ENCODE measurements around the gene TSBP1. TPM values are rescaled to one million over a fixed set of nuclear protein-coding genes. Genes with fewer than 3 reads are reported as not detected.
"Not testable (repeated sequence)": the region's sequence is repeated elsewhere in the genome, so short reads cannot be mapped to it uniquely, and the experiment has no call there.

Gene TSBP1
- total and polyA plus RNA-seq, 4 experiments from 2014 or later, result not detected

DNA sequence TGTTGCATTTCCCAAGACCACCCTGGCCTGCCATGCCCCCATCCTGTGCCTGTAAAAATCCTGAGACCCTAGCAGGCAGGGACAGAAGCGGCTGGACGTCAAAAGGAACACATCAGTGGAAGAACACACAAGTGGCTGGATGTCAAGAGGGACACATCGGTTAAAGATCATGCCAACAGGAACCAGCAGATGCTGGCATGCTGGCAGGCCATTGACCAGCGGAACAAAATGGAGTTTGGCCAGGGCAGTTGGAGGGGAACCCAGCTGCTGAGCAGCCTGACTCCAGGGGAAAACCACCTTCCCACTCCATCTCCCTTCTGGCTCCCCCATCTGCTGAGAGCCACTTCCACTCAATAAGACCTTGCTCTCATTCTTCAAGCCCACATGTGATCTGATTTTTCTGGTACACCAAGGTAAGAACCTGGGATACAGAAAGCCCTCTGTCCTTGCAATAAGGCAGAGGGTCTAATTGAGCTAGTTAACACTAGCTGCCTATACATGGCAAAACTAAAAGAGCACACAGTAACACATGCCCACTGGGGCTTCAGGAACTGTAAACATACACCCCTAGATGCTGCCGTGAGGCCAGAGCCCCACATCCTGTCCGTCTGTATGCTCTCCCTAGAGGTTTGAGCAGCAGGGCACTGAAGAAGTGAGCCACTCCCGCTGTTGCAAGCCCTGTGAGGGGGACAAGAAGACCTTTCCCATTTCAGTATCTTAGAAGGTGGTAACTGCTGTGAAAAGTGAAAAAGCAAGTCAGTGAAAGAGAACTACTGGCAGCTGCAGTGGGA, 4.2 kb upstream of the TSBP1 start:
- Histone ChIP-seq H3K27me3 (ENCODE audit: insufficient read depth, low read length) (peaks cover 13% of the 10 kb centered on the region), H3K4me3 (ENCODE audit: low read length in 2 of 2) (no peak overlapping the region), H3K9me3 (ENCODE audit: control insufficient read depth in 1 of 2, low read length in 2 of 2) (no peaks in the 10 kb centered on the region), H3K27ac (ENCODE audit: low read depth, low read length) (no peak overlapping the region), H3K36me3 (ENCODE audit: insufficient read depth, low read length) (no peaks in the 10 kb centered on the region), H3K4me1 (ENCODE audit: insufficient read depth, low read length) (no peaks in the 10 kb centered on the region)
- no peaks in the 10 kb centered on the region for H3K36me3 Mint-ChIP-seq
- ChIA-PET POLR2A (ENCODE audit: partially characterized antibody) (no interaction called here), CTCF (ENCODE audit: partially characterized antibody) (no interaction called here)
- peaks cover 0 to 3% (median 0%) of the 10 kb centered on the region in 8 donors for H3K9me3 Mint-ChIP-seq
- intact Hi-C loops (cut with micrococcal nuclease), result no loop called here
- H3K4me3 Mint-ChIP-seq, result no peak overlapping the region
- no peak overlapping the region for H3K27ac Mint-ChIP-seq
- no peaks in the 10 kb centered on the region for H3K4me1 Mint-ChIP-seq
- H3K27me3 Mint-ChIP-seq, result peaks cover 20 to 21% of the 10 kb centered on the region in 2 donors
- no peak for DNase-seq

DNA sequence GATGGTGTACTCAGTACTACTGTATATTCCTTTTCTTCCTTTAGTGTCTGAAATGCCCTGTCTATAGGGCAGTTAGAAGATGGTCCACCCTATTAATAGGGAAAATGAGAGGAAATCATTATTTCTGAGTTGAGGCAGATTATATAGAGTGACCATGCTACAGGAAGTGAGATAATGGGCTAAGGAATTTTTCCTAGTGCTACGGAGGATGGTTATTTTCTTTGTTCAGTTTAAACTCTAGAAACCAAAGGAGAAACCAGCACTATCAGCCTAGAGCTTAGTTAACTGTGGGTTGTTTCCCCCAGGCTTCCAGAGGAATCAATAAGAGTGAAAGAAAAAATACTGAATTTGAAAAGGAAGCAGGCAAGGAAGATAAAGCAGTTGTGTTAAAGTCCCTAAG, 474 bp downstream of the TSBP1 start:
- no peaks in the 10 kb centered on the region for H3K4me1 ChIP-seq (ENCODE audit: insufficient read depth, low read length)
- H3K27me3 Mint-ChIP-seq, result peaks cover 27% of the 10 kb centered on the region in 2 donors
- intact Hi-C loops (cut with micrococcal nuclease), result no loop called here

DNA sequence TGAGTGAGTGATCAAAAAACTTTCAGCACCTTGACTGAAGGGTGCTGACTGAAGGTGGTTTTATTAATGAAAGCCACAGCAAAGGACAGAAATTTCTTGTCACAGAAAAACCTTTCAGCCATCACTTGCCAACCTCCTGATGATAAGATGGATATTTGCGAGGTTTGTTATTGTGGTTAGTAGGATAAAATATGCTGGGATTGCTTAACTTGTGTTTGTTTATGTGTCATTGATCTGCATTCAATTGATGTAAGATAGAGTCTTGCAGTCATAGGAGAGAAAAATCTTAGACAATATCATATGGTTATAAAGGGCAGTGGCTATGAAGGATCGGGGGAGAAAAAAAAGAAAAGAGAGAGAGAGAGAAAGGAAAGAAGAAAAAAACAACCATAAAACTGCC, 1.2 kb downstream of the TSBP1 start:
- ChIA-PET CTCF (ENCODE audit: partially characterized antibody) (interaction anchor here (0.6 kb wide), 1 partner anchor 28 kb away, joined by 3 read pairs; no protein-coding TSS in a partner anchor), POLR2A (ENCODE audit: partially characterized antibody) (no interaction called here)
- no peak overlapping the region for H3K4me3 Mint-ChIP-seq
- H3K27ac Mint-ChIP-seq, result no peak overlapping the region
- peaks cover 0 to 3% (median 0%) of the 10 kb centered on the region in 8 donors for H3K9me3 Mint-ChIP-seq
- no peaks in the 10 kb centered on the region for H3K9me3 ChIP-seq (ENCODE audit: control insufficient read depth in 1 of 2, low read length in 2 of 2)
- no peaks in the 10 kb centered on the region for H3K36me3 ChIP-seq (ENCODE audit: insufficient read depth, low read length)
- peaks cover 5% of the 10 kb centered on the region for H3K27me3 ChIP-seq (ENCODE audit: insufficient read depth, low read length)
- no peak overlapping the region for H3K27ac ChIP-seq (ENCODE audit: low read depth, low read length)
- no peaks in the 10 kb centered on the region for H3K4me1 Mint-ChIP-seq
- no peak overlapping the region for H3K4me3 ChIP-seq (ENCODE audit: low read length in 2 of 2)
- no peak for DNase-seq
- no peaks in the 10 kb centered on the region for H3K36me3 Mint-ChIP-seq
- H3K27me3 Mint-ChIP-seq, result peaks cover 30% of the 10 kb centered on the region in 2 donors
- no peaks in the 10 kb centered on the region for H3K4me1 ChIP-seq (ENCODE audit: insufficient read depth, low read length)
- intact Hi-C loops (cut with micrococcal nuclease), result no loop called here

More for the DNA sequence above, 474 bp downstream of the TSBP1 start:
- no peak overlapping the region for H3K4me3 ChIP-seq (ENCODE audit: low read length in 2 of 2)
- H3K9me3 Mint-ChIP-seq, result peaks cover 0 to 3% (median 0%) of the 10 kb centered on the region in 8 donors
- H3K4me3 Mint-ChIP-seq, result no peak overlapping the region
- no peaks in the 10 kb centered on the region for H3K9me3 ChIP-seq (ENCODE audit: control insufficient read depth in 1 of 2, low read length in 2 of 2)
- H3K36me3 ChIP-seq (ENCODE audit: insufficient read depth, low read length), result no peaks in the 10 kb centered on the region
- H3K27ac Mint-ChIP-seq, result no peak overlapping the region
- POLR2A ChIA-PET (ENCODE audit: partially characterized antibody), result no interaction called here
- H3K4me1 Mint-ChIP-seq, result no peaks in the 10 kb centered on the region
- DNase-seq, result no peak
- peaks cover 3% of the 10 kb centered on the region for H3K27me3 ChIP-seq (ENCODE audit: insufficient read depth, low read length)
- no peak overlapping the region for H3K27ac ChIP-seq (ENCODE audit: low read depth, low read length)
- CTCF ChIA-PET (ENCODE audit: partially characterized antibody), result no interaction called here
- no peaks in the 10 kb centered on the region for H3K36me3 Mint-ChIP-seq

DNA sequence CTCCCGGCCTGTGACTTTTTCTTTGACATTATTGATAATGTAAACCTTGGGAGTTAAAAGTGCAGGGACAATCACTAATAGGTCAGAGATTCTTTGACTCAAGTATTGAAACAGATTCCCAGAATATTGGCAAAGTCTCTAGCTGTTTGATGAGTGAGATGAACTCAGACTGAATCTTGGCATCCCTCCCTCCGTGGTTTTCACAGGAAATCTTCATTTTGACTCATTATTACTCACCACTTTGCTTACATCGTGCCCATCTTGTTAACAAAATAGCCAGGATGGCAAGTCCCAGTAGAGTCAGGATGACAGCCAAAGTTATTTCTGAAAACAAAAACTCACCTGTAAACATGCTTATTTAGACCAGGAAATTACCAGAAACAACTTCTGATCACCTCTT, 2.0 kb downstream of the TSBP1 start:
- no peaks in the 10 kb centered on the region for H3K36me3 ChIP-seq (ENCODE audit: insufficient read depth, low read length)
- Mint-ChIP-seq H3K27ac (no peak overlapping the region), H3K27me3 (peaks cover 30% of the 10 kb centered on the region in 2 donors), H3K9me3 (peaks cover 0 to 3% (median 0%) of the 10 kb centered on the region in 8 donors), H3K4me1 (no peaks in the 10 kb centered on the region), H3K4me3 (no peak overlapping the region), H3K36me3 (no peaks in the 10 kb centered on the region)
- H3K27me3 ChIP-seq (ENCODE audit: insufficient read depth, low read length), result peaks cover 5% of the 10 kb centered on the region
- intact Hi-C loops (cut with micrococcal nuclease), result no loop called here
- H3K9me3 ChIP-seq (ENCODE audit: control insufficient read depth in 1 of 2, low read length in 2 of 2), result no peaks in the 10 kb centered on the region
- no peak overlapping the region for H3K27ac ChIP-seq (ENCODE audit: low read depth, low read length)
- H3K4me1 ChIP-seq (ENCODE audit: insufficient read depth, low read length), result no peaks in the 10 kb centered on the region
- ChIA-PET POLR2A (ENCODE audit: partially characterized antibody) (no interaction called here), CTCF (ENCODE audit: partially characterized antibody) (no interaction called here)
- H3K4me3 ChIP-seq (ENCODE audit: low read length in 2 of 2), result no peak overlapping the region
- DNase-seq, result no peak

DNA sequence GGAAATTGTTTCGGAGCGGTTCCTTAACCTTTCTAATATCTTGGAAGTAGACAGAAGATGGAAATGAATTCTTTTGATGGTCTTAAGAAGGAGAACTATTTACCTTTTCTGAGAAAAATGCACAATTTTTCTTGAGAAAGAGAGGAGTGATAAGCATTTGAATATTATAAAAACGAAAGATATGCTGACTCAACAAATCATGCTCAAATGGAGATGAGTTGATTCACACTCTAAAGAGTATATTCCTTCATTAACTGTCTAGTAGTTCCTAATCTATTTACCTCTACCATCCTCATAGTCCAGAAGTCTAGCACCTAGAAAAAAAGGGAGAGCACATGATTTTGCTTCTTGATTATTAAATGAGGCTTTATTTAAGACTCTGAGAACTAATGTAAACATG, 4.1 kb downstream of the TSBP1 start:
- CTCF ChIA-PET (ENCODE audit: partially characterized antibody), result no interaction called here

DNA sequence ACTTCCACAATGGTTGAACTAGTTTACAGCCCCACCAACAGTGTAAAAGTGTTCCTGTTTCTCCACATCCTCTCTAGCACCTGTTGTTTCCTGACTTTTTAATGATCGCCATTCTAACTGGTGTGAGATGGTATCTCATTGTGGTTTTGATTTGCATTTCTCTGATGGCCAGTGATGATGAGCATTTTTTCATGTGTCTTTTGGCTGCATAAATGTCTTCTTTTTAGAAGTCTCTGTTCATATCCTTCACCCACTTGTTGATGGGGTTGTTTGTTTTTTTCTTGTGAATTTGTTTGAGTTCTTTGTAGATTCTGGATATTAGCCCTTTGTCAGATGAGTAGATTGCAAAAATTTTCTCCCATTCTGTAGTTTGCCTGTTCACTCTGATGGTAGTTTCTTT, 12.5 kb downstream of the TSBP1 start:
- DNase-seq; H3K27me3 Mint-ChIP-seq; H3K27ac ChIP-seq (ENCODE audit: low read depth, low read length); H3K9me3 Mint-ChIP-seq; H3K4me3 Mint-ChIP-seq; H3K4me1 ChIP-seq (ENCODE audit: insufficient read depth, low read length); H3K9me3 ChIP-seq (ENCODE audit: control insufficient read depth in 1 of 2, low read length in 2 of 2); H3K36me3 ChIP-seq (ENCODE audit: insufficient read depth, low read length); H3K27me3 ChIP-seq (ENCODE audit: insufficient read depth, low read length); H3K36me3 Mint-ChIP-seq; H3K4me1 Mint-ChIP-seq; intact Hi-C loops (cut with micrococcal nuclease); POLR2A ChIA-PET (ENCODE audit: partially characterized antibody); H3K27ac Mint-ChIP-seq; H3K4me3 ChIP-seq (ENCODE audit: low read length in 2 of 2); CTCF ChIA-PET (ENCODE audit: partially characterized antibody): not testable (repeated sequence)

More for the DNA sequence above, 4.1 kb downstream of the TSBP1 start:
- DNase-seq, result no peak
- no peak overlapping the region for H3K27ac Mint-ChIP-seq
- H3K27me3 Mint-ChIP-seq, result peaks cover 31 to 33% of the 10 kb centered on the region in 2 donors
- H3K27ac ChIP-seq (ENCODE audit: low read depth, low read length), result no peak overlapping the region
- H3K4me3 Mint-ChIP-seq, result no peak overlapping the region
- H3K36me3 Mint-ChIP-seq, result no peaks in the 10 kb centered on the region
- no peaks in the 10 kb centered on the region for H3K4me1 Mint-ChIP-seq
- no peaks in the 10 kb centered on the region for H3K9me3 ChIP-seq (ENCODE audit: control insufficient read depth in 1 of 2, low read length in 2 of 2)
- no peak overlapping the region for H3K4me3 ChIP-seq (ENCODE audit: low read length in 2 of 2)
- intact Hi-C loops (cut with micrococcal nuclease), result no loop called here
- peaks cover 5% of the 10 kb centered on the region for H3K27me3 ChIP-seq (ENCODE audit: insufficient read depth, low read length)
- POLR2A ChIA-PET (ENCODE audit: partially characterized antibody), result no interaction called here
- H3K4me1 ChIP-seq (ENCODE audit: insufficient read depth, low read length), result no peaks in the 10 kb centered on the region
- H3K9me3 Mint-ChIP-seq, result peaks cover 0 to 2% (median 0%) of the 10 kb centered on the region in 8 donors
- H3K36me3 ChIP-seq (ENCODE audit: insufficient read depth, low read length), result no peaks in the 10 kb centered on the region

DNA sequence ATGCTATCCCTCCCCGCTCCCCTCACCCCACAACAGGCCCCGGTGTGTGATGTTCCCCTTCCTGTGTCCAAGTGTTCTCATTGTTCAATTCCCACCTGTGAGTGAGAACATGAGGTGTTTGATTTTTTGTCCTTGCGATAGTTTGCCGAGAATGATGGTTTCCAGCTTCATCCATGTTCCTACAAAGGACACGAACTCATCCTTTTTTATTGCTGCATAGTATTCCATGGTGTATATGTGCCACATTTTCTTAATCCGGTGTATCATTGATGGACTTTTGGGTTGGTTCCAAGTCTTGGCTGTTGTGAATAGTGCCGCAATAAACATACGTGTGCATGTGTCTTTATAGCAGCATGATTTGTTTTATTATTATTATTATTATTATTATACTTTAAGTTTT, 13.2 kb downstream of the TSBP1 start:
- H3K27ac Mint-ChIP-seq; H3K27ac ChIP-seq (ENCODE audit: low read depth, low read length); H3K9me3 Mint-ChIP-seq; intact Hi-C loops (cut with micrococcal nuclease); H3K4me3 Mint-ChIP-seq; DNase-seq; H3K4me3 ChIP-seq (ENCODE audit: low read length in 2 of 2); H3K36me3 ChIP-seq (ENCODE audit: insufficient read depth, low read length); H3K36me3 Mint-ChIP-seq; CTCF ChIA-PET (ENCODE audit: partially characterized antibody); H3K9me3 ChIP-seq (ENCODE audit: control insufficient read depth in 1 of 2, low read length in 2 of 2); H3K27me3 Mint-ChIP-seq; H3K4me1 Mint-ChIP-seq; H3K4me1 ChIP-seq (ENCODE audit: insufficient read depth, low read length); POLR2A ChIA-PET (ENCODE audit: partially characterized antibody); H3K27me3 ChIP-seq (ENCODE audit: insufficient read depth, low read length): not testable (repeated sequence)

All from CD4-positive, alpha-beta memory T cell (primary cell).